ENCODE results near the gene FBXL16.

FBXL16 gene

GRCh38 chr16:666572-666971 is 39.0 kb downstream of the FBXL16 start:
- TF ChIP-seq CTCF (IDR thresholded peaks at IDR 0.05; ENCODE audit: insufficient read depth, low read length, poor library complexity, severe bottlenecking): no peak
- Histone ChIP-seq H3K4me3 (replicated peaks; ENCODE audit: low read depth, low read length) (no peak overlapping the region), H3K27me3 (replicated peaks; ENCODE audit: control insufficient read depth, insufficient read depth, low read length) (no peaks in the 10 kb centered on the region), H3K36me3 (ENCODE audit: control insufficient read depth, insufficient read depth, low read length) (peaks cover 18% of the 10 kb centered on the region)
- DNase-seq (ENCODE audit: extremely low read depth, insufficient read length): no peak

- H3K4me3 ChIP-seq (replicated peaks; ENCODE audit: low read depth, low read length): no peak overlapping the region
- no peak for TF ChIP-seq CTCF (IDR thresholded peaks at IDR 0.05; ENCODE audit: insufficient read depth, low read length, poor library complexity, severe bottlenecking)
- H3K27me3 ChIP-seq (replicated peaks; ENCODE audit: control insufficient read depth, insufficient read depth, low read length): no peaks in the 10 kb centered on the region
- H3K36me3 ChIP-seq (ENCODE audit: control insufficient read depth, insufficient read depth, low read length): peaks cover 4% of the 10 kb centered on the region; the same call in 1 of the 2 replicates
- no peak for DNase-seq (ENCODE audit: extremely low read depth, insufficient read length)
Observed at GRCh38 chr16:662597-662996, 43.0 kb downstream of the FBXL16 start.

- no peaks in the 10 kb centered on the region for H3K27me3 ChIP-seq (replicated peaks; ENCODE audit: control insufficient read depth, insufficient read depth, low read length)
- H3K4me3 ChIP-seq (replicated peaks; ENCODE audit: low read depth, low read length): no peak overlapping the region
- no peak for TF ChIP-seq CTCF (IDR thresholded peaks at IDR 0.05; ENCODE audit: insufficient read depth, low read length, poor library complexity, severe bottlenecking)
- no peak for DNase-seq (ENCODE audit: extremely low read depth, insufficient read length)
- peaks cover 4% of the 10 kb centered on the region; the same call in 1 of the 2 replicates for H3K36me3 ChIP-seq (ENCODE audit: control insufficient read depth, insufficient read depth, low read length)
Observed at GRCh38 chr16:662095-662494, 43.5 kb downstream of the FBXL16 start.

DNA sequence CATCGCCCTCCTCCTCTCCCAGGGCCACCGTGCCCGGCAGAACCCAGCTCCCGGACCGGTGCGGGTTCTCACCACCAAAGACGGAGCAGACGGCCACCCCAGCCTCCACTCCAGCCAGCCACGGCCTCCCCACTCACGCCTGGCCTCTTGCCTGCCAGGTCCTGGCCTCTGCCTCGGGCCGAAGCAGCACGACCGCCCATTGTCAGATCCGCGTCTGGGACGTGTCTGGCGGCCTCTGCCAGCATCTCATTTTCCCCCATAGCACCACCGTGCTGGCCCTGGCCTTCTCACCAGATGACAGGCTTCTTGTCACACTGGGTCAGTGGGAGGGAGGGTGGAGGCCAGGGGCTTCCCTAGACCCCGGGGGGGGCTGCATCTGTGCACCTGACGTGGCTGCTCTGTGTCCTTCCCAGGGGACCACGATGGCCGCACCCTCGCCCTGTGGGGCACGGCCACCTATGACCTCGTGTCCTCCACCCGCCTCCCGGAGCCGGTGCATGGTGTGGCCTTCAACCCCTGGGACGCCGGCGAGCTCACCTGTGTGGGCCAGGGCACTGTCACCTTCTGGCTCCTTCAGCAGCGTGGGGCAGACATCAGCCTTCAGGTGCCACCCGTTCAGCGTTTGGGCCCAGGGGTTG is 44.3 kb downstream of the FBXL16 start:
- Histone ChIP-seq H3K36me3 (ENCODE audit: control insufficient read depth, insufficient read depth, low read length) (peaks cover 4% of the 10 kb centered on the region; the same call in 1 of the 2 replicates), H3K4me3 (replicated peaks; ENCODE audit: low read depth, low read length) (no peak overlapping the region)
- DNase-seq (ENCODE audit: extremely low read depth, insufficient read length): no peak

GRCh38 chr16:660459-661183 is 45.0 kb downstream of the FBXL16 start:
- peaks cover 4% of the 10 kb centered on the region; the same call in 1 of the 2 replicates for H3K36me3 ChIP-seq (ENCODE audit: control insufficient read depth, insufficient read depth, low read length)
- H3K4me3 ChIP-seq (replicated peaks; ENCODE audit: low read depth, low read length): peak overlapping the region; percentile 10
- peak; percentile 54 for TF ChIP-seq CTCF (IDR thresholded peaks at IDR 0.05; ENCODE audit: insufficient read depth, low read length, poor library complexity, severe bottlenecking)
- DNase-seq (ENCODE audit: extremely low read depth, insufficient read length): peak; percentile 79
- H3K27me3 ChIP-seq (replicated peaks; ENCODE audit: control insufficient read depth, insufficient read depth, low read length): no peaks in the 10 kb centered on the region

More for the DNA sequence above, 44.3 kb downstream of the FBXL16 start:
- no peak for TF ChIP-seq CTCF (IDR thresholded peaks at IDR 0.05; ENCODE audit: insufficient read depth, low read length, poor library complexity, severe bottlenecking)
- H3K27me3 ChIP-seq (replicated peaks; ENCODE audit: control insufficient read depth, insufficient read depth, low read length): no peaks in the 10 kb centered on the region

Data from GM06990 (cell line).